ENCODE data around the gene ILDR1.

DNA sequence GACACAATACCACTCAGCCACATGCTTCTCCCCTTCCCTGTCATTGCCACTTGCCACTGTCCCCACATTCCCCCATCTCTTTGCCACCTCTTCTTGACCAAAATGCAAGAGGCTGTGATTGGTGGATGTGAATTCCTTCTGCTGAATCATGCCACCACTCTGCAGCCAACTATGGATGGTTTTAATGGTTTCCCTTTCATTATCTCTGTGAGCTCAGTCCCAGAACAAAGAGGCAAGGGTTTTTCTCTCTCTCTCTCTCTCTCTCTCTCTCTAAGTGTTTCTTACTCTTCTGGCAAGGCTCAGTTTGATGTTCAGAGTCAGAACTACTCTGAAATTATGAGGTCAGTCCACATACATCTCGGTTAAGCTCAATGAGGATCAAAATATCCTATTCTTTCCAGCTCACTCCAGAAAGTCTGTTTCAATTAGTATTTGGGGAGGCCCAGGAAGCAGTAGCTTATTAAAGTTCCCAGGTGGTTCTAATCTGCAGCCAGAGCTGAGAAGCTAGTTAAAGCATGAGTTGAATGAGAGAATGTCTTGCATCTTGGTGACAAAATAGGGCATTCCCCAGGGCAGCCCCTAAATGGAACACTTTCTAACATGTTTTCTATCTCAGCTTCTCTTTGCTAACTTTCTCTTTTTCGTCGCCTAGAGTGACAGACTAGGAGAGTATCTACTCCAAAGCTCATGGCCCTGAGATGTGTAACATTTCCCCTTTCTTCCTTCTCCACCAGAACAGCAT lies 8.5 kb upstream of the ILDR1 start:
- TF ChIP-seq, protein P1, sequence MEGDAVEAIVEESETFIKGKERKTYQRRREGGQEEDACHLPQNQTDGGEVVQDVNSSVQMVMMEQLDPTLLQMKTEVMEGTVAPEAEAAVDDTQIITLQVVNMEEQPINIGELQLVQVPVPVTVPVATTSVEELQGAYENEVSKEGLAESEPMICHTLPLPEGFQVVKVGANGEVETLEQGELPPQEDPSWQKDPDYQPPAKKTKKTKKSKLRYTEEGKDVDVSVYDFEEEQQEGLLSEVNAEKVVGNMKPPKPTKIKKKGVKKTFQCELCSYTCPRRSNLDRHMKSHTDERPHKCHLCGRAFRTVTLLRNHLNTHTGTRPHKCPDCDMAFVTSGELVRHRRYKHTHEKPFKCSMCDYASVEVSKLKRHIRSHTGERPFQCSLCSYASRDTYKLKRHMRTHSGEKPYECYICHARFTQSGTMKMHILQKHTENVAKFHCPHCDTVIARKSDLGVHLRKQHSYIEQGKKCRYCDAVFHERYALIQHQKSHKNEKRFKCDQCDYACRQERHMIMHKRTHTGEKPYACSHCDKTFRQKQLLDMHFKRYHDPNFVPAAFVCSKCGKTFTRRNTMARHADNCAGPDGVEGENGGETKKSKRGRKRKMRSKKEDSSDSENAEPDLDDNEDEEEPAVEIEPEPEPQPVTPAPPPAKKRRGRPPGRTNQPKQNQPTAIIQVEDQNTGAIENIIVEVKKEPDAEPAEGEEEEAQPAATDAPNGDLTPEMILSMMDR (IDR thresholded peaks at IDR 0.05; ENCODE audit: poor library complexity, severe bottlenecking) = no peak
- TF ChIP-seq REST (IDR thresholded peaks at IDR 0.05; ENCODE audit: borderline replicate concordance) (no peak), RAD21 (conservative IDR thresholded peaks at IDR 0.05) (no peak)

All from neural cell (in vitro differentiated cells).